PFSK-1 (cell line): ENCODE results near the gene MCOLN2.

Experiments used
- FOXP2 ChIP-seq: optimal IDR thresholded peaks from 2 replicates; pipeline ENCODE3; 2011; ENCODE audit warnings: borderline replicate concordance, control low read depth, inconsistent platforms; ENCODE audit not compliant: insufficient read depth; ENCODE audit errors: extremely low read length, extremely low read depth
- POLR2AphosphoS5 ChIP-seq: IDR thresholded peaks from 2 replicates; pipeline ENCODE4 v1.6.1; 2012; ENCODE audit warnings: low read depth, mild to moderate bottlenecking, control low read depth, low read length, moderate library complexity
- REST ChIP-seq, 2 experiments: IDR thresholded peaks; 2 replicates each; pipeline versions ENCODE4 v1.6.1 to v1.8.0; 2011 to 2012; ENCODE audit warnings: low read depth in 2 of 2, low read length in 2 of 2, control low read depth in 1 of 2, inconsistent platforms in 1 of 2, mild to moderate bottlenecking in 1 of 2, moderate library complexity in 1 of 2; ENCODE audit not compliant: insufficient read depth in 1 of 2
- SIN3A ChIP-seq: IDR thresholded peaks from 2 replicates; pipeline ENCODE4 v1.6.1; 2012; ENCODE audit warnings: mild to moderate bottlenecking, low read length, moderate library complexity, borderline replicate concordance; ENCODE audit not compliant: insufficient read depth
- TAF1 ChIP-seq: IDR thresholded peaks from 2 replicates; pipeline ENCODE4 v1.6.1; 2012; ENCODE audit warnings: low read length, control low read depth, borderline replicate concordance; ENCODE audit not compliant: insufficient read depth

The MCOLN2 gene

GRCh38 chr1:84972377-84972987 is 24.4 kb downstream of the MCOLN2 start:
- TF ChIP-seq FOXP2: no peak
- TF ChIP-seq TAF1: no peak
- TF ChIP-seq POLR2AphosphoS5: no peak
- TF ChIP-seq SIN3A: no peak
- TF ChIP-seq REST (IDR thresholded peaks at IDR 0.05; ENCODE audit: insufficient read depth in 1 of 2, low read depth in 2 of 2, low read length in 2 of 2): no peak

- no peak for TF ChIP-seq TAF1
- no peak for TF ChIP-seq FOXP2
- no peak for TF ChIP-seq POLR2AphosphoS5
- TF ChIP-seq SIN3A: no peak
- no peak for TF ChIP-seq REST (IDR thresholded peaks at IDR 0.05; ENCODE audit: insufficient read depth in 1 of 2, low read depth in 2 of 2, low read length in 2 of 2)
These were observed 25.0 kb downstream of the MCOLN2 start for GRCh38 chr1:84971957-84972356.

GRCh38 chr1:84969489-84970250 is 27.2 kb downstream of the MCOLN2 start:
- no peak for TF ChIP-seq REST (IDR thresholded peaks at IDR 0.05; ENCODE audit: insufficient read depth in 1 of 2, low read depth in 2 of 2, low read length in 2 of 2)
- TF ChIP-seq FOXP2: no peak

- TF ChIP-seq SIN3A (no peak), TAF1 (no peak), POLR2AphosphoS5 (no peak)
These were observed 28.0 kb downstream of the MCOLN2 start for GRCh38 chr1:84968865-84969264.

GRCh38 chr1:84968101-84968500 is 28.8 kb downstream of the MCOLN2 start:
- TF ChIP-seq FOXP2 (no peak), SIN3A (no peak), REST (IDR thresholded peaks at IDR 0.05; ENCODE audit: insufficient read depth in 1 of 2, low read depth in 2 of 2, low read length in 2 of 2) (no peak), TAF1 (no peak), POLR2AphosphoS5 (no peak)
